C1 segment of cervical spinal cord (tissue), 14 donors: ENCODE data around the gene PTBP3.
"Not testable (repeated sequence)": the region's sequence is repeated elsewhere in the genome, so short reads cannot be mapped to it uniquely, and the experiment has no call there.

Source experiments
- DNase-seq, 14 donors: peaks; one replicate each; lab custom pipeline; 2025; lab: John Stamatoyannopoulos, UW

PTBP3 gene

DNA sequence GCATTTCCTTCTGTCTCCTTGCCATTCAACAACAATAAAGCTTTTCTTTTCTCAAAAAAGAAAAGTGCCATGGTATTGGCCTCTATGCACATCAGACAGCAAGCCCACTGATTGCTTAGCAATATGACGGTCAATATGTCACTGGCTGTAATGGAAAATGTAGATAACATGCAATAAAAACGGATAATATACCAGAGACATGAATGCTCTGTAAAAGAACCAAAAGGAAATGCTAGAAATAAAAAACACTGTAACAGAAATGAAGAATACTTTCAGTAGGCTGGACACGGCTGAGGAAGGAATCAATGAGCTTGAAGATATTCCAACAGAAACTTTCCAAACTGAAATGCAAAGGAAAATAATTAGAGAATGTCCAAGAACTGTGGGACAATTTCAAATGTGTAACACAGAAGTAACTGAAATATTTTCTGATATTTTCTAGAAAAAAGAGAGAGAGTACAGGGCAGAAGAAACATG, 10.0 kb downstream of the PTBP3 start:
- no peak for DNase-seq

- DNase-seq = no peak
Measured at GRCh38 chr9:112322701-112323377, 10.6 kb downstream of the PTBP3 start.

GRCh38 chr9:112316258-112316943, 17.0 kb downstream of the PTBP3 start:
- no peak for DNase-seq

DNA sequence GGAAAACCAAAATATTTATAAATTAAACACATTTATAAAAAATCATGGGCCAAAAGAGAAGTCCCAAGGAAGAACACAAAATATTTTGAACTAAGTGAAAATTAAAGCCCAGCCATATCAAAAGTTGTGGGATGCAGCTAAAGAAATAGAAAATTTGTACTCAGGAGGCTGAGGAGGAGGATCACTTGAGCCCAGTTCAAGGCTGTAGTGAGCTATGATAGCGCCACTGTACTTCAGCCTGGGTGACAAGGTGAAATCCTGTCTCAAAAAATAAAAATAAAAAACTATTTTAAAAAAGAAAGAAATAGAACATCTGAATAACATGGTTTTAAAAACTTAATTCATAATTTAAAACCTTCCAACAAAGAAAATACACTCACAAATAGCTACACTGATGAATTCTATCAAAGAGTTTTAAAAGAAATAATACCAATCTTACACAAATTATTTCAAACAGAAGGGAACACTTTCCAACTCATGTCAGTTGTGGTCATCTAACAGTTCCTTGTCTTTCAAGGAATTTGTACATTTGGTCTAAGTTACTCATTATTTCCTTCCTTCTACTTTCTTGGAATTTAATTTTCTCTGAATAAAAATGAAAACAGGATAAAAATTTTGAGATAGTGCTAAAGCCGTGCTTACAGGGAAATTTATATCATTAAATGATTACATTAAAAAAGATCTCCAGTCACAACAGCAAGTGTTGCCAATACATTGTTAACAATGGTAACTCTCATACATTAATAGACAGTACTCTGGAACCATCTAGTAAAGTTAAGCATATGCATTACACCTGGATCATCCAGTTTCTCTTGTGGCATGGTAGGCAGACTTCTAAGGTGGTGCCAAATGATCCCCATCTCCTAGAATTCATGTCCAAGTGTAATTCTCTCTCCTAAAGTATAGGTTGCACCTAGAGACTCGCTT, 17.8 kb downstream of the PTBP3 start:
- no peak for DNase-seq

DNA sequence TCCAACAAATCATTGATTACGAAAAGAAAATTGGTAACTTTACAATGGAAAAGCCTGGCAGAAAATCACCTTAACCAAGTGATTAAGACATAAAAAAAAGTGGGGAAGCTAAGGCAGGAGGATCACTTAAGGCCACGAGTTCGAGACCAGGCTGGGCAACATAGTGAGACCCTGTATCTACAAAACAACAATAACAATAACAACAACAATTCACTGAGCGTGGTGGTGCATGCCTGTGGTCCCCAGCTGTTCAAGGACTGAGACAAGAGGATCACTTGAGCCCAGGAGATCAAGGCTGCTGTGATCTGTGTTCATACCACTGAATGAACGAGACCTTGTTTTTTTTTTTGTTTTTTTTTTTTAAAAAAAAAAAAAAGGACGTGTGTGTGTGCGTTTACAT, 21.3 kb downstream of the PTBP3 start:
- no peak for DNase-seq

GRCh38 chr9:112311497-112311896, 21.9 kb downstream of the PTBP3 start:
- DNase-seq = no peak

DNA sequence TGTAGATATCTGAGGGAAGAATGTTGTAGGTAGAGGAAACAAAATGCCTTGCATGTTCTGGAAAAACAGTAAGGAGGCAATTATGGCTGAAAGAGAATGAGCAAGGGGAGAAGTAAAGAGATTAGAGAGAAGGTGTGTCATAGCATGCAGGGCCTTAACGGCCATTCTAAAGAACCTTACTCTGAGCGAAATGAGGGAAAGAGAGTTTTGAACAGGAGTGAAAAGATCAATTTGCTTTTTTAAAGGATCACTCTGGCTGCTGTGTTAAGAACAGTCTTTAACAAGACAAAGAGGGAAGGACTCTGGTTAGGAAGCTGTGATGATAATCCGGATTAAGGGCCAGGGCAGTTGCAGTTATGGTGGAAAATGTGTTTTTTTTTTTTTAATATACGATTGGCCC, 22.6 kb downstream of the PTBP3 start:
- no peak for DNase-seq

- no peak for DNase-seq
Measured at GRCh38 chr9:112308588-112308987, 24.8 kb downstream of the PTBP3 start.

DNA sequence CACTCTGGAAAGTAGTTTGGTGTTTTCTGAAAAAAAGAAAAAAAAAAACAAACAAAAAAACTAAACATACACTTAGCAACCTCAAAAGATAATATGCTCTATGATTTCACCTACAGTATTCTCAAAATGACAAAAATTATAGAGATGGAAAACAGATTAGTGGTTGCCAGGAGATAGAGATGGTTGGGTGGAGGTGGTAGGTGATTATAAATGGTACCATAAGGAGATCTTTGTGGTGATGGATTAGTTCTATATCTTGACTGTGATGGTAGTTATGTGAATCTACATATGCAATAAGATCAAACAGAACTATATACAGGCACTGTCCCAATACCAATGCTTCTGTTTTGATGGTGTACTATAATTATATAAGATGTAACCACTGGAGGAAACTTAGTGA, 32.0 kb downstream of the PTBP3 start:
- DNase-seq = no peak

- no peak for DNase-seq
Measured at GRCh38 chr9:112299514-112299913, 33.9 kb downstream of the PTBP3 start.

GRCh38 chr9:112296929-112297328, 36.5 kb downstream of the PTBP3 start:
- DNase-seq = no peak

GRCh38 chr9:112295174-112295573, 38.2 kb downstream of the PTBP3 start:
- DNase-seq = no peak

- DNase-seq = no peak
Measured at GRCh38 chr9:112288029-112288428, 45.4 kb downstream of the PTBP3 start.

DNA sequence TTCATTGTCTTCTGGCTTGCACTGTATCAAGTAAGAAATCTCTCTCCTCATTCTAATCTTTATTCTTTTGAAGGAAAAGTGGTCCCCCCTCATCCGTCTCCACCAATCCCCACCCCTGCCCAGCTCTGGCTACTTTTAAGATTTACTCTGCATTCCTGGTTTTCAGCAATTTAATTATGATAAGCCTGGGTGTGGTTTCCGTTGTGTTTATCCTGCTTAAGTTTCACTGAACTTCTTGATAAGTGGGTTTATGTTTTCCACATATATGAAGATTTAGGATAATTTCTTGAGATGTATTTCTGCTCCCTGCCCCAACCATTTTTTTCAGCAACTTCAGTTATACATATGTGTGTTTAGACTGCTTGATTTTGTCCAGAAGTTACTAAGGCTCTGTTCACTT, 46.5 kb downstream of the PTBP3 start:
- no peak for DNase-seq

- DNase-seq = no peak
Measured at GRCh38 chr9:112285056-112285455, 48.4 kb downstream of the PTBP3 start.

DNA sequence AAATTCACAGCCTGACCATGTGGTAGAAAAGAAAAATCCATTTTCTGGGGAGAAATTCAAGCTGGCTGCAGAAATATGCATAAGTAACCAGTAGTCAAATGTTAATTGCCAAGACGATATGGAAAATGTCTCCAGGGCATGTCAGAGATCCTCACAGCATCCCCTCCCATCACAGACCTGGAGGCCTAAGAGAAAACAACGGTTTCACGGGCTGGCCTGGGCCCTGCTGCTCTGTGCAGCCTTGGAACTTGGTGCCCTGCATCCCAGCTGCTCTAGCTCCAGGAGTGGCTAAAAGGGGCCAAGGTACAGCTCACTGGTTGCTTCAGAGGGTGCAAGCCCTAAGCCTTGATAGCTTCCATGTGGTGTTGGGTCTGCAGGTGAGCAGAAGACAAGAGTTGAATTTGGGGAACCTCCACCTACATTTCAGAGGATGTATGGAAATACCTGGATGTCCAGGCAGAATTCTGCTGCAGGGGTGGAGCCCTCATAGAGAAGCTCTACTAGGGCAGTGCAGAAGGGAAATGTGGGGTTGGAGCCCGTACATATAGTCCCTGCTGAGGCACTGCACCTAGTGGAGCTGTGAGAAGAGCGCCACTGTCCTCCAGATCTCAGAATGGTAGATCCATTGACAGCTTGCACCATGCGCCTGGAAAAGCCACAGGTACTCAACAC, 49.7 kb downstream of the PTBP3 start:
- no peak for DNase-seq

- DNase-seq = not testable (repeated sequence)
Measured at GRCh38 chr9:112282841-112283240, 50.6 kb downstream of the PTBP3 start.

- no peak for DNase-seq
Measured at GRCh38 chr9:112280904-112281303, 52.5 kb downstream of the PTBP3 start.

DNA sequence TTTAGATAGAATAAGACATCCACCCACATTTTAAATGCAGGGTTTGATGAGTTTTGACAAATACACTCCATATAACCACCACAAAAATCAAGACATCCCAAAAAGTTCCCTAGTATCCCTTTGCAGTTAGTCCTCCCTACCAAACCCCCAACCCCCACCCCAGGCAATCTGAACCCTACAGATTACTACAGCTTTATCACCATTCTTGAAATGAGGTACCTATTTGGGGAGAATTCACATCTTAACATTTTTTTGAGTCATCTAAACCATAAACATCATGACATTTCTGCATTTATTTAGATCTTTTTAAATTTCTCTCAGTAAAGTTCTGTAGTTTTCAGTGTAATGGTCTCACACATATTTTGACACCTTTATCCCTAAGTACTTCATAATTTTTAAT, 53.9 kb downstream of the PTBP3 start:
- no peak for DNase-seq

DNA sequence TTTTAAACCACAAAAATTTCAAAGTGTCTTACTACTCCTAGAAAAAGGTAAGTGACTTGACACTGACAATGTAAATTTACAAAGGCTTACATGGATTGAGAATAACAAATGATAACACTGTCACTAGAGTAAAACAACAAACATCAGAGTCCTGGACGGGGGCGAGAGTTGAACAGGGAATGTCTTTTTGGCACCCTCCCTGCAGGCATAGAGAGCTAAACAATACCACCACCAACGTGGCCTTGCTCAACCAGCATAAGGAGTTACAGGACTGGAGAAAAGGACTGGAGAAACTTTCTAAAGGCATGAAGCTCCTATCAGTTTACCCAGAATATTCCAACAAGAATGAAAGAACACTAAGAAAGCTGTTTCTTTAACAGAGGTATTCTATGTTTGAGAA, 55.3 kb downstream of the PTBP3 start:
- DNase-seq = no peak

GRCh38 chr9:112274600-112274999, 58.8 kb downstream of the PTBP3 start:
- DNase-seq = no peak

- no peak for DNase-seq
Measured at GRCh38 chr9:112273876-112274275, 59.5 kb downstream of the PTBP3 start.
